ENCODE results near the gene IMMT. TPM values are rescaled to one million over a fixed set of nuclear protein-coding genes. Genes with fewer than 3 reads are reported as not detected.

Gene IMMT
- total RNA-seq, 1 experiment from 2014 or later: 112 TPM

DNA sequence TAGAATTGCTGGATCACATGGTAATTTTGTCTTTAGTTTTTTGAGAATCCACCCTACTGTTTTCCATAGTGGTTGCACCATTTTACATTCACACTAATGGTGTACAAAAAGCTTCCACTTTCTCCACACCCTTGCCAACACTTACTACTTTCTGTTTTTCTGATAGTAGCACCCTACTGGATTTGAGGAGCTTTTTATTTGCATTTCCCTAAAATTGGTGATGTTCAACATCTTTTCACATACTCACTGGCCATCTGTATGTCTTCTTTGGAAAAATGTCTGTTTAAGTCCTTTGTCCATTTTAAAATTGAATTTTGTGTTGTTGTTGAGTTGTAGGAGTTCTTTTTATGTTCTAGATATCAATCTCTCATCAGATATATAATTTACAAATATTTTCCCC lies 93.1 kb downstream of the IMMT start:
- Mint-ChIP-seq H3K36me3 (ENCODE audit: insufficient read depth in 1 of 3, low read depth in 3 of 3) (peaks cover 20 to 62% (median 55%) of the 10 kb centered on the region in 3 experiments; a peak in 6 of 7 replicates), H3K4me1 (peaks cover 14 to 16% of the 10 kb centered on the region in 2 experiments), H3K4me3 (no peak overlapping the region), H3K27ac (no peak overlapping the region), H3K9me3 (no peaks in the 10 kb centered on the region), H3K27me3 (ENCODE audit: low read depth) (no peaks in the 10 kb centered on the region)
- Histone ChIP-seq H2BK12ac (ENCODE audit: insufficient read length, low read depth, low read length) (no peak overlapping the region), H2AFZ (ENCODE audit: low read length) (no peak overlapping the region), H4K5ac (ENCODE audit: insufficient read length, low read depth, low read length) (no peak overlapping the region), H2AK5ac (ENCODE audit: insufficient read length, low read length) (no peak overlapping the region), H4K20me1 (ENCODE audit: control insufficient read depth, insufficient read depth, insufficient read length) (no peaks in the 10 kb centered on the region), H2BK20ac (ENCODE audit: low read depth, low read length, poor library complexity, severe bottlenecking) (no peak overlapping the region), H3K27me3 (ENCODE audit: insufficient read depth, low read length) (no peaks in the 10 kb centered on the region), H3K23me2 (ENCODE audit: insufficient read length, low read depth, low read length, poor library complexity, severe bottlenecking) (peaks cover 6% of the 10 kb centered on the region), H2BK5ac (ENCODE audit: insufficient read length, low read length) (no peak overlapping the region), H3K4me1 (ENCODE audit: insufficient read depth, low read length) (no peaks in the 10 kb centered on the region), H3K4ac (ENCODE audit: low read depth, low read length) (no peak overlapping the region), H3K9me3 (ENCODE audit: control insufficient read depth, low read depth, low read length) (no peaks in the 10 kb centered on the region), H3K4me2 (ENCODE audit: insufficient read depth, insufficient read length, low read length) (no peak overlapping the region), H3K14ac (ENCODE audit: insufficient read depth, low read length) (no peak overlapping the region), H4K91ac (ENCODE audit: insufficient read length, low read depth, low read length) (no peak overlapping the region), H4K8ac (replicated peaks; ENCODE audit: insufficient read length, low read depth, low read length) (no peak overlapping the region), H3K18ac (ENCODE audit: insufficient read length, low read depth, low read length) (no peak overlapping the region), H3K23ac (ENCODE audit: insufficient read length, low read depth, low read length) (no peak overlapping the region), H2BK15ac (ENCODE audit: low read depth, low read length) (no peak overlapping the region), H3T11ph (ENCODE audit: low read length) (no peak overlapping the region), H3K9ac (ENCODE audit: extremely low read depth, insufficient read length, low read length) (no peak overlapping the region), H2BK120ac (ENCODE audit: low read depth, low read length, poor library complexity, severe bottlenecking) (no peak overlapping the region), H3K27ac (ENCODE audit: insufficient read length, low read depth, low read length) (no peak overlapping the region), H3K79me2 (ENCODE audit: insufficient read depth, low read length) (peaks cover 35% of the 10 kb centered on the region; the same call in 1 of the 2 replicates), H3K56ac (ENCODE audit: insufficient read length, low read depth, low read length) (no peak overlapping the region), H3K79me1 (ENCODE audit: insufficient read depth, low read depth, low read length, poor library complexity, severe bottlenecking) (peaks cover 11% of the 10 kb centered on the region)
- TF ChIP-seq, protein P1, sequence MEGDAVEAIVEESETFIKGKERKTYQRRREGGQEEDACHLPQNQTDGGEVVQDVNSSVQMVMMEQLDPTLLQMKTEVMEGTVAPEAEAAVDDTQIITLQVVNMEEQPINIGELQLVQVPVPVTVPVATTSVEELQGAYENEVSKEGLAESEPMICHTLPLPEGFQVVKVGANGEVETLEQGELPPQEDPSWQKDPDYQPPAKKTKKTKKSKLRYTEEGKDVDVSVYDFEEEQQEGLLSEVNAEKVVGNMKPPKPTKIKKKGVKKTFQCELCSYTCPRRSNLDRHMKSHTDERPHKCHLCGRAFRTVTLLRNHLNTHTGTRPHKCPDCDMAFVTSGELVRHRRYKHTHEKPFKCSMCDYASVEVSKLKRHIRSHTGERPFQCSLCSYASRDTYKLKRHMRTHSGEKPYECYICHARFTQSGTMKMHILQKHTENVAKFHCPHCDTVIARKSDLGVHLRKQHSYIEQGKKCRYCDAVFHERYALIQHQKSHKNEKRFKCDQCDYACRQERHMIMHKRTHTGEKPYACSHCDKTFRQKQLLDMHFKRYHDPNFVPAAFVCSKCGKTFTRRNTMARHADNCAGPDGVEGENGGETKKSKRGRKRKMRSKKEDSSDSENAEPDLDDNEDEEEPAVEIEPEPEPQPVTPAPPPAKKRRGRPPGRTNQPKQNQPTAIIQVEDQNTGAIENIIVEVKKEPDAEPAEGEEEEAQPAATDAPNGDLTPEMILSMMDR (conservative IDR thresholded peaks at IDR 0.05): no peak
- no peak for DNase-seq

Data from H9 (cell line).